ENCODE measurements around the gene CACNA2D2. TPM values are rescaled to one million over a fixed set of nuclear protein-coding genes. Genes with fewer than 3 reads are reported as not detected.
A peak's percentile ranks its signal among the peaks of the same experiment; 100 is the strongest.

The CACNA2D2 gene
- total and polyA plus RNA-seq, 2 of the 8 experiments (the other 6 are each of a cell fraction or from before 2014, with no cell fraction given): 14.1 to 25.0 TPM

DNA sequence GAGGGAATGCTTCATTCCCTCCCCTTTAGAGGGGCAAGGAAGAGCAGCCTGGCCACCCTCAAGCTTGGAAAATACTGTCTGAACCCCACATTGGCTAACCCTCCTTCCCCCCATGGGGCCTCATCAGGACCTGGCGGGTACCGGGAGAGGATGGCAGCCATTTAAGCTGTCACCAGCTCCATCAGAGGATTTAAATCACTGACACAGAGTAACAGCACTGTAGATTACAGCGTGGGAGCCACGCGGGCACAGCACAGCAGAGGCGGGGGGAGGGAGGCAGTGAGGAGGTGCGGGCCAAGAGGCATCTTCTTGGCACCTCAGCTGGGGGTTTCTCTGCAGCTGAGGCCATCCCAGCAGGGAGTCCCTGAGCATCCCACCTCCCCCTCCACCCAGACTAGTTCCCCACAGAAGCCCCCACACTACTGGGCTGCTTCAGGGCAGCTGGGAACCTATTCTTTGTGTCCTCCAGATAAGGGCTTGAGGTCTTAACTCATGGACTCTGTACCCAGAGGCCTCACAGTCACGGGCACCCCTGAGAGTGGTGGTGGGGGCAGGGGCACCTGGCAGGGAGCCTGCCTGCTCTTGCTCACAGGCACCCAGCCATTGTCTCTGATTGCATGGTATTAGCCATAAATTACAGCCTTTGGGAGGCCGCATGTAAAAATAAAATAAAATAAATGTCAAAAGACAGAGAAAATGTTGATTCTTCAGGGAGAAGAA is 21.9 kb upstream of the CACNA2D2 start:
- ChIA-PET POLR2A (ENCODE audit: partially characterized antibody) (interaction anchor here (1.0 kb wide), 1 partner anchor 130 kb away, joined by 3 read pairs; no protein-coding TSS in a partner anchor), CTCF (ENCODE audit: partially characterized antibody) (interaction anchor here (0.9 to 9.1 kb wide), 8 partner anchors 8 to 145 kb away, joined by 3 to 129 read pairs (median 6); no protein-coding TSS in a partner anchor)
- no peak overlapping the region; the same call in 1 of the 2 replicates for H2BK20ac ChIP-seq (ENCODE audit: low read length)
- H3K4ac ChIP-seq (replicated peaks; ENCODE audit: insufficient read length, low read depth, low read length): no peak overlapping the region
- 0 out of 2 replicates have a peak overlapping the region, but pooled peaks have one; percentile 53 for H2BK12ac ChIP-seq (ENCODE audit: low read depth, low read length)
- H3K4me2 ChIP-seq (ENCODE audit: insufficient read depth in 1 of 2, low read depth in 2 of 2, low read length in 2 of 2): no peak overlapping the region
- DNase-seq (ENCODE audit: low read depth in 1 of 2, low spot score in 2 of 2) (no peak), FAIRE-seq (no peak)
- no peak overlapping the region; the same call in 1 of the 2 replicates for H2BK5ac ChIP-seq (ENCODE audit: low read depth, low read length)
- no peaks in the 10 kb centered on the region for H3K79me2 ChIP-seq (ENCODE audit: control insufficient read depth in 1 of 2, insufficient read depth in 2 of 2, low read length in 2 of 2)
- no peak overlapping the region for H3K23ac ChIP-seq (ENCODE audit: insufficient read length)
- WGBS, 2 experiments (ENCODE audit: extremely low coverage in 1 of 2, insufficient coverage in 1 of 2, insufficient read length in 1 of 2, insufficient replicate concordance in 2 of 2, low coverage in 1 of 2, low lambda C conversion rate in 2 of 2, missing lambda C conversion rate in 1 of 2): 81% methylated on average over 7 of the region's 9 CpGs; no CpG with 5 or more reads in 1 of the 2 experiments
- H2AK5ac ChIP-seq (ENCODE audit: low read depth, low read length): peak overlapping the region; percentile 2; the same call in 1 of the 2 replicates
- no peaks in the 10 kb centered on the region for H3K9me3 ChIP-seq (ENCODE audit: insufficient read depth in 2 of 2, low read depth in 1 of 2, low read length in 1 of 2)
- no peak overlapping the region for H2BK120ac ChIP-seq (replicated peaks; ENCODE audit: low read depth, low read length)
- H3K79me1 ChIP-seq (ENCODE audit: low read depth, low read length): no peaks in the 10 kb centered on the region
- H3K23me2 ChIP-seq (ENCODE audit: low read depth, low read length): no peaks in the 10 kb centered on the region; the same call in 1 of the 2 replicates
- no peak overlapping the region for H4K5ac ChIP-seq (ENCODE audit: insufficient read length, low read depth, low read length)
- H4K20me1 ChIP-seq (replicated peaks in 1 of 2; ENCODE audit: control insufficient read depth in 1 of 2, insufficient read depth in 2 of 2, low read length in 2 of 2): no peaks in the 10 kb centered on the region
- no peaks in the 10 kb centered on the region for H3K36me3 ChIP-seq (ENCODE audit: control insufficient read depth in 2 of 4, insufficient read depth in 4 of 4, low read length in 3 of 4)
- H2BK15ac ChIP-seq (ENCODE audit: low read length): 0 out of 2 replicates have a peak overlapping the region, but pooled peaks have one; percentile 19
- peak overlapping the region; percentile 46 for H4K91ac ChIP-seq (replicated peaks; ENCODE audit: insufficient read length, low read length)
- no peak overlapping the region for H3K4me3 ChIP-seq (ENCODE audit: extremely low read depth in 1 of 4, insufficient read depth in 2 of 4, low read depth in 3 of 4, low read length in 4 of 4)
- H3K18ac ChIP-seq (ENCODE audit: extremely low read depth, low read length): no peak overlapping the region
- no peak overlapping the region for H3K27ac ChIP-seq (ENCODE audit: low read depth, low read length)
- no peak overlapping the region for H3K14ac ChIP-seq (ENCODE audit: insufficient read length)
- no peak overlapping the region for H4K8ac ChIP-seq (ENCODE audit: extremely low read depth, insufficient read depth, low read length)
- TF ChIP-seq FOSL1 (IDR thresholded peaks at IDR 0.05; ENCODE audit: insufficient read depth, low read depth, low read length) (no peak), CEBPB (IDR thresholded peaks at IDR 0.05; ENCODE audit: low read depth, low read length) (no peak), SIRT6 (IDR thresholded peaks at IDR 0.05; ENCODE audit: low read length) (no peak), BCL11A (IDR thresholded peaks at IDR 0.05; ENCODE audit: low read depth in 2 of 2, low read length in 2 of 2) (no peak), GTF2F1 (IDR thresholded peaks at IDR 0.05; ENCODE audit: borderline replicate concordance, low read depth, low read length) (no peak), JUN (IDR thresholded peaks at IDR 0.05; ENCODE audit: low read depth, low read length) (no peak), EGR1 (IDR thresholded peaks at IDR 0.05; ENCODE audit: borderline replicate concordance, low read depth, low read length) (no peak), EZH2 (IDR thresholded peaks at IDR 0.05; ENCODE audit: low read depth, low read length, severe bottlenecking) (no peak), RAD21 (IDR thresholded peaks at IDR 0.05 in 1 of 2, conservative IDR thresholded peaks at IDR 0.05 in 1 of 2; ENCODE audit: low read depth in 2 of 2, low read length in 2 of 2) (no peak)
- TF ChIP-seq, protein P1, sequence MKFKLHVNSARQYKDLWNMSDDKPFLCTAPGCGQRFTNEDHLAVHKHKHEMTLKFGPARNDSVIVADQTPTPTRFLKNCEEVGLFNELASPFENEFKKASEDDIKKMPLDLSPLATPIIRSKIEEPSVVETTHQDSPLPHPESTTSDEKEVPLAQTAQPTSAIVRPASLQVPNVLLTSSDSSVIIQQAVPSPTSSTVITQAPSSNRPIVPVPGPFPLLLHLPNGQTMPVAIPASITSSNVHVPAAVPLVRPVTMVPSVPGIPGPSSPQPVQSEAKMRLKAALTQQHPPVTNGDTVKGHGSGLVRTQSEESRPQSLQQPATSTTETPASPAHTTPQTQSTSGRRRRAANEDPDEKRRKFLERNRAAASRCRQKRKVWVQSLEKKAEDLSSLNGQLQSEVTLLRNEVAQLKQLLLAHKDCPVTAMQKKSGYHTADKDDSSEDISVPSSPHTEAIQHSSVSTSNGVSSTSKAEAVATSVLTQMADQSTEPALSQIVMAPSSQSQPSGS (IDR thresholded peaks at IDR 0.05; ENCODE audit: low read length): no peak
- H3K27me3 ChIP-seq (replicated peaks in 1 of 4; ENCODE audit: control insufficient read depth in 3 of 4, extremely low read depth in 1 of 4, insufficient read depth in 3 of 4, low read length in 3 of 4): peaks cover 0 to 6% (median 1%) of the 10 kb centered on the region in 4 experiments; a peak in 3 of 7 replicates
- H3K56ac ChIP-seq (replicated peaks; ENCODE audit: insufficient read length, low read depth, low read length): no peak overlapping the region
- H2AFZ ChIP-seq (ENCODE audit: low read length): no peak overlapping the region
- peaks cover 3 to 39% (median 23%) of the 10 kb centered on the region in 4 experiments for H3K4me1 ChIP-seq (replicated peaks in 1 of 4; ENCODE audit: control insufficient read depth in 3 of 4, insufficient read depth in 4 of 4, low read length in 3 of 4)
- no peak overlapping the region for H3K9ac ChIP-seq (replicated peaks in 1 of 4; ENCODE audit: extremely low read depth in 1 of 4, low read depth in 3 of 4, low read length in 3 of 4)

Measured in H1 (cell line).